Mesenteric fat pad (tissue), 1 donor: ENCODE measurements around the gene NFKBIE. TPM values are rescaled to one million over a fixed set of nuclear protein-coding genes. Genes with fewer than 3 reads are reported as not detected.

ENCODE experiments used
- DNase-seq: peaks from one replicate; pipeline ENCODE4 v3.0.0-alpha.2; 2020; ENCODE audit warnings: low spot score
- total RNA-seq: library from RNA; stranded (reverse); fragmentation: NEBNext Ultra II Directional; extraction: Animal tissue kit (Norgen Biotek cat#: 25700); gene quantifications from one replicate; pipeline ENCODE4 v1.2.1, GENCODE V29; 2021
- donor health status: DM: yes; HTN: yes; CAD: no.

The NFKBIE gene
- total RNA-seq, 1 donor from 2014 or later = 6.6 TPM

- no peak for DNase-seq
Observed at GRCh38 chr6:44275271-44275748, 10.0 kb upstream of the NFKBIE start.

DNA sequence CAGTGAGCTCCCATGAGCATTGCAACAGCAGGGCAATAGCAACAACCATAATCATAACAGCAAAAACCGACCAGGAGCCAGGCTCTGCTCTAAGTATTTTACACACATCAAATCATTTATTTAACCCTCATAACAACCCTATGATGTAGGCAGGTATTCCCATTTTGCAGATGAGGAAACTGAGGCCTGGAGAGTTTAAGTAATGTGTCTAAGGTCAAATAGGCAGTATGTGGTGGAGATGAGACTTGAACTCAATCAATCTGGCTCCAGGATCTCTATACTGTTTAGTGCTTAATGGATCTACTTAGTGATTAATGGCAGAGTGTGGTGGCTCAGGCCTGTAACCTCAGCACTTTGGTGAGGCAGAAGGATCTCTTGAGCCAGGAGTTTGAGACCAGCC lies 8.3 kb upstream of the NFKBIE start:
- no peak for DNase-seq

- DNase-seq = no peak
Observed at GRCh38 chr6:44272999-44273566, 7.7 kb upstream of the NFKBIE start.

- DNase-seq = no peak
Observed at GRCh38 chr6:44272529-44272928, 7.2 kb upstream of the NFKBIE start.

- no peak for DNase-seq
Observed at GRCh38 chr6:44271914-44272313, 6.6 kb upstream of the NFKBIE start.

- no peak for DNase-seq
Observed at GRCh38 chr6:44271406-44271723, 6.0 kb upstream of the NFKBIE start.

DNA sequence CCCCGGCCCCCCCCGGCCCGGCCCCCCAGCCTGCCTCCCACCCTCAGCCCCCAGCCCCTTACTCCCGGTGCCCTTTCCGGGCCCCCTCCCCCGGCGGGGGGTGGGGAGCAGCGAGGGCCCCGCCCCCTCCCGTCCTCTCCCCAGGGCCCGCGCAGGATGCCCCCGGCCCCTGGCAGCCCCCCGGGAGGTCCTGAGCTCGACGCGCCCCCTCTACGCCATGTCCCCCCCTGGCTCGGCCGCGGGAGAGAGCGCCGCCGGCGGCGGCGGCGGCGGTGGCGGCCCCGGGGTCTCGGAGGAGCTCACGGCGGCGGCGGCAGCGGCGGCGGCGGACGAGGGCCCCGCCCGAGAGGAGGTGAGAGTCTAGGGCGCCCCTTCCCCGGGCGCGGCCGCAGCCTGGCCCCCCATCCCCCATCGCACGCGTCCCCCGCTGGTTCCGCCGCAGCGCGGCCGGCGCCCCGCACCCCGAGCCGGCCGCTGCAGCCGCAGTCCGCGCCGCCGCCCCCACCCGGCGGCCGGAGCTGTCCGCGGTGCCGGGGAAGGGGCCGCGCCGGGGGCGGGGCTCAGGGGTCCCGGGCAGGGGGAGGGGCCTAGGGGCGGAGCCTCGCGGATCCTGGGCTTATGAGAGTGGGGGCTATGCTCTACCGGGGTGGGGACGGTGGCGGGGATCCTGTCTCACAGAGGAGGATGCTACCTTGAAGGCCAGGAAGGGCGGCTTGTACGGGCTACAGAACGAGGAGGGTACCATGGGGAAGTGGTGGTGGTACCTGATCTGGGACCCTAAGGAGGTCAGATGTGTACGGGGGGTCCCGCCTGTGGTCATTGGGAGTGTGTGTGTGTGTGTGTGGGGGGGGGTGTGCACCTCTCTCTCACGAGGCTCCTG lies 5.4 kb upstream of the NFKBIE start:
- no peak for DNase-seq

DNA sequence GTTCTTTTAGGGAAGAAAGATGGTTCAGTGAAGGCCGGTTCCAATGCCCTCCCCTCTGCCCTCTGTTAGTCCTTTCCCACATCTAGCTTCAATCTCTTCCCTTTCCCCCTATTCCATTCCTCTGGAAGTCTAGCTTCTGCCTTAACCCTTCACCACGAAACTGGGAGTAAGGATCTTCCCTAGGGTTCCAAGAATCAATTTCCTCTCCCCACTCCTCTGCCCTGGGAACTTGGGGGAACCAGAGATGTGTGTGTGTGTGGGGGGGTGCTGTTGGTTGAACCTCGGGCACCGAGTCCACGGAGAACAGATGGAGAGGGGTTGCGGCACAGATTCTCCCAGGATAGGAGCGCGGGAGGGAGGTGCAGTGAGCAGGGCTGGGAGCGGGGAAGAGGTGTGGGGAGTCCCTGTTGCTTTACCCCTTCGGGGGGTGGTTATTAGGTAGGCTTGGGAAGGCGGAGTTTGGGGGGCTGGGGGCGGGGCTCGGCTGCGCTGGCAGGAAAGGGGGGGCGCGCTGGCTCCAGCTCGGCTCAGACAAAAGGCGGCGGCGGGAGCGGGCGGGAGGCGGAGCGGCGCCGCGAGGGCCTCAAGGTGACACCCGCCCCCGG lies 4.7 kb upstream of the NFKBIE start, which contains the start of gene TMEM151B:
TMEM151B (plus strand) TSS at position 530 of the 605 bp plus-strand sequence. CDS start 293 bp downstream, outside the sequence.
- DNase-seq = no peak

DNA sequence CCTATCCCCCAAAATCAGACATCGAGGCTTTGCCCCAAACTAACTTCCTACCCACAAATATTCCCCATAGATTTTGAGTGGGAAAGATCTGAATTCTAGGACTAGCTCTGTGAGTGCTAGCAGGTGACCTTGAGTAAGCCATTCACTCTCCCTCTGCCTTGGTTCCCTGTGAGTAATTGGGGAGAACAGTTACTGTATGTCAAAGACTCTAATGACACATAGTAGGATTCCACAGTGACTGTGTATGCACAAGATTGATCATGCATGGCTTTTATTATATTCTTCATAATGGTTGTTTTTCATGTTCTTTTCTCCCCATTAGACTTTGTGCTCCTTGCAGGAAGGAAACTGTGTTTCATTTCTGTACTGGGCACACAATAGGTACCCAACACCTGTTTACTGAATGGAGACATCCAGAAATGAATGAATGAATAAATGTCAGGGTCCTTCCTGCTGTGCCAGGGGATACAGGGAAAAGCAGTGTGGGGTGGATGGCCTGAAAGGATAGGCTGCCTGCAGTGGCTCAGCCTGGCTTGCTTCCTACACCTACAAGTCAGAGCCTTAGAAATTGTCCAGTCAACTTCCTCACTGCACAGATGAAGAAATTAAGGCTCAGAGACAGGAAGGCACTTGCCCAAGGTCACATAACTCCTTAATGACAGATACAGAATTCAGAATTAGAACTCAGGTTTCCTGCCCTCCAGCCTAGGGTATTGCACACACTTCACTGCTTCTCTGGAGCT lies 4.0 kb upstream of the NFKBIE start:
- DNase-seq = no peak

- DNase-seq = no peak
Observed at GRCh38 chr6:44268095-44268628, 2.8 kb upstream of the NFKBIE start.

- no peak for DNase-seq
Observed at GRCh38 chr6:44267252-44267651, 1.9 kb upstream of the NFKBIE start.

DNA sequence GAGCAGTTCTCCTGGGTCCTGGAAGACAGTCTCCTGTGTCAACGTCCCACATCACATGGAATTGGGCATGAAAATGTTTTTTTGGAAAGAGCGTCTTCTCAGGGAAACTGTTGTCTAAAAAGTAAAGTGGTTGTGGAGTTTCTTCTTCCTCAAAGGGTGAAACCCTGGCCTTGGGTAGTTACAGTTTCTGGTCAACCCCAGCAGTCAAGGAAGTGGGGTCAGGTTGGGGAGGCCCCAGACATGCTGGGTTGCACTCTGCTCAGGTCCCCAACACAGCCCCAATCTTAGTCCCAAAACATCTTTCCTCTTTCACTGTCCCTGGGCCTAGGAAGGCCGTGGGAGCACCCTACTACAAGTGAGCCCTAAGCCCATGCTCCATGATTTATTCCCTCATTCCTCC lies 996 bp upstream of the NFKBIE start:
- DNase-seq = no peak

DNA sequence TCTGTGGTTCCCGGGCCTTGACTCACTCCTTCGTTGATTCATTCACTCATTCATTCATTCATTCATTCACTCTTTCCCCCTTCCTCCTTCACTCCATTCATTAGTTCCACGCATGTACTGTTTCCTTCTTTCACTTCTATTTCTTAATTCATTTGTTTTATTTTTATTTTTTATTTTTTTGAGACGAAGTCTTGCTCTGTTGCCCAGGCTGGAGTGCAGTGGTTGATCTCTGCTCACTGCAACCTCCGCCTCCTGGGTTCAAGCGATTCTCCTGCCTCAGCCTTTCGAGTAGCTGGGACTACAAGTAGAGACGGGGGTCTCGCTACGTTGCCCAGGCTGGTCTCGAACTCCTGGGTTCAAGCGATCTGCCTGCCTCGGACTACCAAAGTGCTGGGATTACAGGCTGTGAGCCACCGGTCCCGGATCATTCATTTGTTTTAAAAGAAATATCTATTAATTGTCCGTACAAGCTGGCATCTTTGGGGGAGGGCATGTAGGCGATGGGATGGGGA lies 427 bp upstream of the NFKBIE start:
- DNase-seq = no peak

DNA sequence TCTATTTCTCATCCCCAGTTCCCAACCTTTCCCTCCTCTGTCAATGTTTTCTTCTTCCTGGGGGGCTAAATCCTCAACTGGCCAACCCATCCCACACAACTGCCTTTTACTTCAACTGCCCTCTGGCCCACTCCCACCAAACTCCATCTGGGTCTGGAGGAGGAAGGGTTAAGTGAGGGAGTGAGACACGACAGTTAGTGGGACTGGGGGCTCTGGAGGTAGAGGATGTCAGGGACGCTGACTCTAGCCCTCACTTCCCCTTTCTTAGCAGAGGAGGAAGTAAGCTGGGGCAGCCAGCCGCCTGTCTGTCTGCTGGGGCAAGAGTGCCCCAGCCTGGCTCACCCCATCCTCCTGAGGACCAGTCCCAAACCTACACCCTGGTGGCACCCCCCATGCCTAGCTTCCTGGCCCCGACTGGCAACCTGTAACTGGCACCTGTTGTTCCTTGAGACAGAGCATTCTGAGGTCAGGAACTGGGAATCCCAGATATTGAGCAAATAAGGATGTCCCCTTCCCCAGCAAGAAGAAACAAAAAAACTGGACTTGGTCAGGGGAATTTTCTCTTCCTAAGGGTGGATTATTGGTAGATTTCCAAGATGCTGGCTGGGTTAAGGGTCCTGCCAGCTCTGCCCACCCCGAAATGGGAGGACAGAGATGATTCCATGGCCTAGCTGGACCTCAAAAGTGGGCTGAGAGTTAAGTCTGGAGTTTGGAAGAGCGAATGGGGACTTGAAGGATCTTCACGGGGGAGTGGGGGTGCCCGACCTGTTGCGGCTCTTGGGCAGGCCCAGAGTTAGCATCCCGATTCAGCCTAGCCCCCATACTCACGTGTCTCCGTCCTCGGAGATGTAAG lies 971 bp downstream of the NFKBIE start:
- no peak for DNase-seq

GRCh38 chr6:44263354-44264100 lies 1.8 kb downstream of the NFKBIE start:
- DNase-seq = no peak

DNA sequence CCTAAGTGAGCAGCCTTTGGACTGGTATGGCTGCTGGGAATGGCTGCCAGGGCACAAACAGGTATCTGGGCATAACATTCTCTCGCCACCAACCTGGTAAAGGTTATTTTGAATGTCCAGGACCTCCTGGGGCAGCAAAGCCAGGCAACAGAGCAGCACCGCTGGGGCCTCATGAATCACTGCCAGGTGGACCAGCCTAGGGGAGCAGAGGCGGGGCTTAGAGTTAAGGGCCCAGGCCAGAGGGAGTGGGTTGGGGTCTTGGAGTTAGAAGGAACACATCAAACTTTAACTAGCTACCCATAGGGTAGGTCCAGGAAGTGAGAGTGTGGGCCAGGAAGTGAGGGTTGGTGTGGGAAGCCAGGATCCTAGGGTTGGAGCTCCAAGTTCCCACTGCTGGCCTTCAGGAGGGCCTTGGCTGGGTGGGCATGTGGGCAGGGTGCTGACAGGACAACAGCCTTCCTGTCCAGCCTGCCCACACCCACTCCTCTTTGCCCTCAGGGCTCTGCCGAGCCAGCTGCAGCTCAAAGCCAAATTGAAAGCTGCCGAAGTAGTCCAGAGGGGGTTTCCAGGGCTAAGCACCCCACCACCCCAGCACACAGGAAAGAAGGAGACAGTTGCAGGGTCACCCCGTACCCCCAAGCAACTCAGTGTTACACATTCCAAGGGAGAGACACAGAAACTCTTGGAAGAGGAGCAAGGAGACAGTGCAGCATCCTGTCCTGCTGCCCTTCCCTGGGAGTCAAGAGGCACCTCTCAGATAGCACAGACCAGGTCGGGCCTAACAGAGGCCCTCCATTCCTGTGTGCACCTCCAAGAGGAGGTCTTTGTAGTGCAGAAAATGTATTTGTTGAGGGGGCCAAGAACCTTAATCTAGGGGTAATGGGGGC lies 2.6 kb downstream of the NFKBIE start:
- DNase-seq = no peak

DNA sequence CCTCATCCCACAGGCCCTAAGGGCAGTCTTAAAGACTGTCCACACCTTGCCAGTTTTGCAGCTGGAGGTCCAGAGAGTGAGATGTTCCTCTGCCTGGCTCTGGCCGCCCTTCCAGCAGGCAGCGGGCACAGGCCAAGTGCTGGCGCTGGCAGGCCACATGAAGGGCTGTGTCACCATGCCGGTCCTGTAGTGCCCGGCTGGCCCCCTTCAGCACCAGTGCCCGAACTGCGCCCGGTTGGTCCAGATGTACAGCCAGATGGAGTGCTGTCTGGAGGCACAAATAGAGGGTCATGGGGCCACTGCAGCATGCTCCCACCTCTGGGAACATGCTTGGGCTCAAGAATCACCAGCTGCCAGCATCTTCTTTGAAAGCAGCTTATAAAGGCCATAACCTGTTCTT lies 3.8 kb downstream of the NFKBIE start:
- DNase-seq = no peak
